Measurements from ENCODE around the gene MSANTD4. TPM values are rescaled to one million over a fixed set of nuclear protein-coding genes. Genes with fewer than 3 reads are reported as not detected.
A peak's percentile ranks its signal among the peaks of the same experiment; 100 is the strongest.

The MSANTD4 gene
- 18.0 TPM for total RNA-seq
- 10.0 TPM for polyA plus RNA-seq (ENCODE audit: insufficient read depth, low read depth, low replicate concordance)
- long read RNA-seq, donor 1, partial matches to known transcripts: 0 of 5 reads
- long read RNA-seq, donor 1, other reads (novel, unspliced or antisense): 0 of 5 reads
- long read RNA-seq, donor 2, partial matches to known transcripts: 0 of 2 reads
- long read RNA-seq, donor 2, other reads (novel, unspliced or antisense): 0 of 2 reads
- long read RNA-seq, donor 3, full-length matches to known transcripts: 7 of 7 reads
- long read RNA-seq, donor 3, partial matches to known transcripts: 0 of 7 reads
- long read RNA-seq, donor 3, other reads (novel, unspliced or antisense): 0 of 7 reads
- long read RNA-seq, donor 4, full-length matches to known transcripts: 3 of 3 reads
- long read RNA-seq, donor 4, partial matches to known transcripts: 0 of 3 reads
- long read RNA-seq, donor 4, other reads (novel, unspliced or antisense): 0 of 3 reads
- long read RNA-seq, donor 5: 0 reads
- long read RNA-seq, donor 6, transcript MSANTD4-204 (3 exons, 948 nt): major isoform, 9 of 10 reads
- long read RNA-seq, donor 6, partial matches to known transcripts: 0 of 10 reads
- long read RNA-seq, donor 6, other reads (novel, unspliced or antisense): 0 of 10 reads
- long read RNA-seq, donor 7, full-length matches to known transcripts: 8 of 20 reads
- long read RNA-seq, donor 7, partial matches to known transcripts: 8 of 20 reads
- long read RNA-seq, donor 7, other reads (novel, unspliced or antisense): 4 of 20 reads
- long read RNA-seq, donor 8, partial matches to known transcripts: 0 of 3 reads
- long read RNA-seq, donor 8, other reads (novel, unspliced or antisense): 0 of 3 reads
- long read RNA-seq, donor 9, partial matches to known transcripts: 0 of 3 reads
- long read RNA-seq, donor 9, other reads (novel, unspliced or antisense): 0 of 3 reads
- long read RNA-seq, donor 10, partial matches to known transcripts: 0 of 4 reads
- long read RNA-seq, donor 10, other reads (novel, unspliced or antisense): 0 of 4 reads

DNA sequence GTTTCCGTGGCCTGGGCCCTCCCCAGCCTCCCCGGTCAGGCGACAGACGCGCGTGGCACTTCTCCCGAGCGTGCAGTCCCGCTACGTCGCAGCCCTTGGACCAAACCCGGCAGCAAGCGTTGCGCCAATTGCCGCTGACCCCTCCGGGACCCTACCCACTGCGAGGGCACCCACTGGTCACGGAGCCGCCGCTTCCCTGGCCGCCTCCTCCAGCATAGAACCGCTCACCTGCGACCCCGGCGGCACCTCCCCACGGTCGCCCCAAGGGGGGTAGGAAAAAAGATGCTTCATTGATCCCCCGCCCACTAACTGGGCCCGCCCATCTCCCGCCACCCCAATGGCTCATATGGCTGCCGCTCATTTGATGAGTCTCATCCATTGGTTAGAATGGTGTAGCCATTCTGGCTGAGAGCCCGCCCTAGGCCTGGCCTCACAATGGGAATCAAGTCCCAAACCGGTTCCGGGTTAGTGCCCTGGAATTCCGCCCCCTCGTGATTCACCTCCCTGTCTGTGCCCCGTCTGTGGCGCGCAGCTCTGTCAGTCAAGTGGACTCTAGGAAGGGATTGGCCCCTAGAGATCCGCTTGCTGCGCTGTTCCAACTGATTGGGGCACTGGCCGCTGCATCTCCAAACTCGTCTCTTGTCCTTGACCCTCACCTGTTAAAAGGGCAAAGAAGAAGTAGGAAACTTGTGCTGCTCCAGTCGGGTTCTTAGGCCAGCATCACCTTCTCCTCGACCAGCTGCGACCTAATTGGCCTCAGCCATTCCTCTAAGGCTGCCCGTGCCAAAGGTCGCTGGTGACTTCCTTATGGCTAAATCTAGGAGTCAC lies at the start of gene MSANTD4:
Gene MSANTD4, minus strand, starts transcription at position 274 of the 828 bp plus-strand sequence. CDS start 11,323 bp downstream, outside the sequence.
- FAIRE-seq: peak; percentile 93

GRCh38 chr11:106070606-106071005 lies 48.6 kb upstream of the MSANTD4 start:
- intact Hi-C loops (cut with DNase I): no loop called here
- FAIRE-seq (no peak), DNase-seq (no peak)
- H3K27me3 ChIP-seq (ENCODE audit: control insufficient read depth, insufficient read depth, low read length): no peaks in the 10 kb centered on the region
- no peak overlapping the region for H3K27ac ChIP-seq (ENCODE audit: low read depth in 2 of 2, low read length in 2 of 2)
- H3K9me3 ChIP-seq (ENCODE audit: control insufficient read depth in 2 of 3, insufficient read depth in 1 of 3, low read length in 3 of 3): no peaks in the 10 kb centered on the region
- no peak overlapping the region for H3K4me3 ChIP-seq (ENCODE audit: low read length in 3 of 3)
- no peak for TF ChIP-seq CTCF (IDR thresholded peaks at IDR 0.05; ENCODE audit: borderline replicate concordance, extremely low read depth, insufficient read depth)
- no peaks in the 10 kb centered on the region for H3K36me3 ChIP-seq (ENCODE audit: control insufficient read depth in 2 of 3, insufficient read depth in 3 of 3, low read length in 3 of 3)
- no peaks in the 10 kb centered on the region for H3K4me1 ChIP-seq (ENCODE audit: control insufficient read depth in 2 of 3, insufficient read depth in 2 of 3, low read depth in 1 of 3, low read length in 3 of 3)
- no peak overlapping the region for H3K9ac ChIP-seq (ENCODE audit: low read length in 3 of 3)

More for the DNA sequence above, at the start of gene MSANTD4:
- Histone ChIP-seq H3K27ac (ENCODE audit: low read depth in 2 of 2, low read length in 2 of 2) (peak within 1 kb of the TSS; percentile 52 to 77), H3K4me3 (ENCODE audit: low read length in 3 of 3) (peak within 1 kb of the TSS; percentile 86 to 95 (median 93)), H3K9me3 (ENCODE audit: control insufficient read depth in 2 of 3, insufficient read depth in 1 of 3, low read length in 3 of 3) (no peaks in the 10 kb centered on the region), H3K27me3 (ENCODE audit: control insufficient read depth, insufficient read depth, low read length) (no peaks in the 10 kb centered on the region), H3K9ac (ENCODE audit: low read length in 3 of 3) (peak within 1 kb of the TSS in 2 of 3 donors; percentile 70 to 87), H3K4me1 (ENCODE audit: control insufficient read depth in 2 of 3, insufficient read depth in 2 of 3, low read depth in 1 of 3, low read length in 3 of 3) (peaks cover 0 to 8% (median 2%) of the 10 kb centered on the region in 3 donors), H3K36me3 (ENCODE audit: control insufficient read depth in 2 of 3, insufficient read depth in 3 of 3, low read length in 3 of 3) (no peaks in the 10 kb centered on the region)
- intact Hi-C loops (cut with DNase I): no loop called here
- DNase-seq: peak; percentile 99 to 100 (median 99)
- TF ChIP-seq CTCF (IDR thresholded peaks at IDR 0.05; ENCODE audit: borderline replicate concordance, extremely low read depth, insufficient read depth): no peak

DNA sequence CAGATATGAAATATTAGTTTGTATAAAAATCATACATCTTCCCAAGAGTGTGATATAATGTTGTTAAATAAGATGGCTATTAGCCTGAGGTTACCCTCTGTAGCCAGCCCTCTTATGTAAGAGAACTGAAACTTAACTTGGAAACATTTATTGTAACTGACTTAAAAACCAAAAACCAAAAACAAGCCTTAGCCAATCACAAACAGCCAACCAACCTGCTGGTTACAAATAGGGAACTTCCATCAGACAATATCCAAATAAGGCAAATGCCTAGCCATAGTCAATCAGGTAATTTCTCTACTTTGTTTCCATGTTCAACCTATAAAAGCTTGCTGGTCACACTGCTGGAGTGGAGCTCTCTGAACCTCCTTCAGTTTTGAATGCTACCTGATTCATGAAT lies 41.0 kb upstream of the MSANTD4 start:
- no peak overlapping the region for H3K4me3 ChIP-seq (ENCODE audit: low read length in 3 of 3)
- H3K9ac ChIP-seq (ENCODE audit: low read length in 3 of 3): no peak overlapping the region
- TF ChIP-seq CTCF (IDR thresholded peaks at IDR 0.05; ENCODE audit: borderline replicate concordance, extremely low read depth, insufficient read depth): no peak
- DNase-seq (no peak), FAIRE-seq (no peak)
- H3K27me3 ChIP-seq (ENCODE audit: control insufficient read depth, insufficient read depth, low read length): no peaks in the 10 kb centered on the region
- H3K27ac ChIP-seq (ENCODE audit: low read depth in 2 of 2, low read length in 2 of 2): no peak overlapping the region
- intact Hi-C loops (cut with DNase I): no loop called here
- H3K4me1 ChIP-seq (ENCODE audit: control insufficient read depth in 2 of 3, insufficient read depth in 2 of 3, low read depth in 1 of 3, low read length in 3 of 3): no peaks in the 10 kb centered on the region
- no peaks in the 10 kb centered on the region for H3K9me3 ChIP-seq (ENCODE audit: control insufficient read depth in 2 of 3, insufficient read depth in 1 of 3, low read length in 3 of 3)
- no peaks in the 10 kb centered on the region for H3K36me3 ChIP-seq (ENCODE audit: control insufficient read depth in 2 of 3, insufficient read depth in 3 of 3, low read length in 3 of 3)
